IMR-90 (cell line): ENCODE results near the gene HYOU1. TPM values are rescaled to one million over a fixed set of nuclear protein-coding genes. Genes with fewer than 3 reads are reported as not detected.

ENCODE experiments used
- ATAC-seq: fragments of 200-7000 bp; cut with Tn5 transposase; 2 replicates; pipeline ENCODE4 v1.9.1; 2020; ENCODE audit warnings: low read depth, mild to moderate bottlenecking, moderate library complexity
- BruUV-seq: library from RNA; stranded (reverse); fragments of 400-500 nt; replicated peaks from 2 replicates; lab custom pipeline; 2021; lab: Mats Ljungman, UMichigan
- CTCF ChIA-PET: fragments of 300-600 bp; formaldehyde crosslinking; extraction: SDS; loops from one replicate; lab custom pipeline; 2021; ENCODE audit warnings: antibody characterized with exemption; lab: Yijun Ruan, JAX
- POLR2A ChIA-PET: fragments of 300-600 bp; sonication (Branson Sonifier 250); formaldehyde crosslinking; loops from one replicate; lab custom pipeline; 2022; ENCODE audit warnings: antibody characterized with exemption; ENCODE audit not compliant: unreplicated experiment; lab: Charles Lee
- DNase-seq: peaks from one replicate; pipeline ENCODE4 v3.0.0; 2013
- H2AFZ ChIP-seq: replicated peaks from 2 replicates; pipeline ENCODE3; 2013; ENCODE audit warnings: low read length, mild to moderate bottlenecking; ENCODE audit not compliant: poor library complexity
- H2AK5ac ChIP-seq: 2 replicates; pipeline ENCODE4 v1.6.1; 2013; ENCODE audit warnings: low read depth, low read length, inconsistent platforms
- H2AK9ac ChIP-seq: replicated peaks from 2 replicates; pipeline ENCODE3; 2013; ENCODE audit warnings: mild to moderate bottlenecking, low read depth, low read length, moderate library complexity; ENCODE audit not compliant: poor library complexity
- H2BK120ac ChIP-seq: 2 replicates; pipeline ENCODE4 v1.6.1; 2013; ENCODE audit warnings: low read depth, low read length, inconsistent platforms
- H2BK15ac ChIP-seq: 3 replicates; pipeline ENCODE4 v1.6.1; 2013; ENCODE audit warnings: low read depth, low read length, inconsistent platforms
- H2BK20ac ChIP-seq: 2 replicates; pipeline ENCODE4 v1.6.1; 2013; ENCODE audit warnings: low read depth, mild to moderate bottlenecking, inconsistent platforms, low read length, moderate library complexity
- H2BK5ac ChIP-seq: 2 replicates; pipeline ENCODE4 v1.6.1; 2013; ENCODE audit warnings: mild to moderate bottlenecking, low read depth, low read length, inconsistent platforms; ENCODE audit not compliant: poor library complexity, severe bottlenecking
- H3K14ac ChIP-seq: replicated peaks from 2 replicates; pipeline ENCODE4 v1.6.1; 2013; ENCODE audit warnings: low read depth, low read length, inconsistent platforms
- H3K18ac ChIP-seq: 2 replicates; pipeline ENCODE4 v1.6.1; 2013; ENCODE audit warnings: low read depth, low read length, control low read depth
- H3K23ac ChIP-seq: 2 replicates; pipeline ENCODE4 v1.6.1; 2013; ENCODE audit warnings: low read depth, low read length, inconsistent platforms
- H3K27ac ChIP-seq: 2 replicates; pipeline ENCODE4 v1.5.1; 2013; ENCODE audit warnings: mild to moderate bottlenecking, control low read depth, low read length; ENCODE audit not compliant: insufficient read depth
- H3K27me3 ChIP-seq: 2 replicates; pipeline ENCODE4 v1.6.1; 2013; ENCODE audit warnings: low read length; ENCODE audit not compliant: control insufficient read depth, insufficient read depth
- H3K36me3 ChIP-seq: 2 replicates; pipeline ENCODE4 v1.6.1; 2013; ENCODE audit warnings: low read length, mixed read lengths; ENCODE audit not compliant: control insufficient read depth, insufficient read depth
- H3K4ac ChIP-seq: 2 replicates; pipeline ENCODE4 v1.6.1; 2013; ENCODE audit warnings: low read depth, low read length, inconsistent platforms
- H3K4me1 ChIP-seq: 2 replicates; pipeline ENCODE4 v1.6.1; 2013; ENCODE audit warnings: low read length, mixed read lengths; ENCODE audit not compliant: control insufficient read depth, insufficient read depth
- H3K4me2 ChIP-seq: 2 replicates; pipeline ENCODE4 v1.6.1; 2013; ENCODE audit warnings: low read depth, mild to moderate bottlenecking, control low read depth, low read length, moderate library complexity
- H3K4me3 ChIP-seq: 2 replicates; pipeline ENCODE4 v1.5.1; 2013; ENCODE audit warnings: low read depth, mild to moderate bottlenecking, control low read depth, low read length, moderate library complexity; ENCODE audit not compliant: insufficient read depth
- H3K56ac ChIP-seq: 2 replicates; pipeline ENCODE4 v1.6.1; 2013; ENCODE audit warnings: low read length, inconsistent platforms; ENCODE audit not compliant: insufficient read depth; ENCODE audit errors: extremely low read depth
- H3K79me1 ChIP-seq, 2 experiments: 2 replicates each; pipeline ENCODE4 v1.6.1; 2013; ENCODE audit warnings: low read length in 2 of 2, inconsistent platforms in 1 of 2, low read depth in 1 of 2
- H3K9ac ChIP-seq: 2 replicates; pipeline ENCODE4 v1.6.1; 2013; ENCODE audit warnings: low read depth, low read length, control low read depth
- H3K9me1 ChIP-seq: 2 replicates; pipeline ENCODE4 v1.6.1; 2013; ENCODE audit warnings: low read length, inconsistent platforms; ENCODE audit not compliant: insufficient read depth
- H3K9me3 ChIP-seq: 2 replicates; pipeline ENCODE4 v1.6.1; 2013; ENCODE audit warnings: low read length; ENCODE audit not compliant: control insufficient read depth, insufficient read depth
- H4K20me1 ChIP-seq: 2 replicates; pipeline ENCODE4 v1.6.1; 2013; ENCODE audit warnings: low read length, inconsistent platforms; ENCODE audit not compliant: insufficient read depth
- H4K5ac ChIP-seq: 2 replicates; pipeline ENCODE4 v1.6.1; 2013; ENCODE audit warnings: mild to moderate bottlenecking, low read depth, low read length, control low read depth
- H4K8ac ChIP-seq, 2 experiments: 2 replicates each; pipeline ENCODE4 v1.6.1; 2013; ENCODE audit warnings: low read depth in 2 of 2, low read length in 2 of 2, control low read depth in 1 of 2, inconsistent platforms in 1 of 2
- H4K91ac ChIP-seq: 2 replicates; pipeline ENCODE4 v1.6.1; 2013; ENCODE audit warnings: low read depth, low read length, inconsistent platforms; ENCODE audit not compliant: insufficient read depth
- CEBPB ChIP-seq: IDR thresholded peaks from 2 replicates; pipeline ENCODE4 v1.6.1; 2012; ENCODE audit warnings: low read depth, low read length, improper control_type of control experiment
- ELK1 ChIP-seq: fragments of 150-350 bp; IDR thresholded peaks from 2 replicates; pipeline ENCODE4 v1.6.1; 2016; ENCODE audit warnings: low read depth, mild to moderate bottlenecking, low read length, moderate library complexity, borderline replicate concordance
- POLR2A ChIP-seq: IDR thresholded peaks from 2 replicates; pipeline ENCODE4 v1.6.1; 2012; ENCODE audit warnings: mild to moderate bottlenecking, low read depth, low read length
- RAD21 ChIP-seq: IDR thresholded peaks from 2 replicates; pipeline ENCODE4 v1.6.1; 2012; ENCODE audit warnings: low read length, improper control_type of control experiment
- USF2 ChIP-seq: fragments of 150-350 bp; IDR thresholded peaks from 2 replicates; pipeline ENCODE4 v1.6.1; 2017; ENCODE audit warnings: mild to moderate bottlenecking, antibody characterized with exemption, low read length, low read depth
- WGBS, 2 experiments: methylation state at CpG; one replicate each; pipeline versions ENCODE4 v1.1.5 to v1.1.7; 2013; ENCODE audit warnings: missing lambda C conversion rate in 2 of 2; ENCODE audit not compliant: insufficient read length in 1 of 2; ENCODE audit errors: extremely low coverage in 2 of 2; 5-methylcytosine and 5-hydroxymethylcytosine counted together
- dilution Hi-C: fragments of 300-500 bp; cut with HindIII; formaldehyde crosslinking; loops from one replicate; pipeline ENCODE4 v1.14.3; 2018; ENCODE audit warnings: low sequenced_read_pairs; ENCODE audit not compliant: unreplicated experiment
- in situ Hi-C: fragments of 300-500 bp; cut with MboI; formaldehyde crosslinking; loops from 3 replicates; pipeline ENCODE4 v1.14.3; 2019; ENCODE audit warnings: low sequenced_read_pairs, inconsistent platforms, mixed read lengths
- intact Hi-C: fragments of 100-400 bp; cut with micrococcal nuclease; formaldehyde crosslinking; loops from 2 replicates; pipeline ENCODE4 v1.10.0; 2022
- polyA plus RNA-seq, 3 experiments: library from polyadenylated mRNA; depleted of rRNA; stranded (reverse); fragments of >200 nt; gene quantifications; 2 replicates each; pipeline ENCODE4 v1.2.3, GENCODE V29; 2012; ENCODE audit warnings: low replicate concordance in 1 of 3
- total RNA-seq: library from RNA; depleted of rRNA; stranded (reverse); fragments of >200 nt; gene quantifications from 2 replicates; pipeline ENCODE4 v1.2.3, GENCODE V29; 2012

Gene HYOU1
- total and polyA plus RNA-seq, 2 of the 4 experiments (the other 2 are of a cell fraction): 117 to 181 TPM

GRCh38 chr11:119042927-119043326 is 14.1 kb downstream of the HYOU1 start:
- DNase-seq: no peak
- Histone ChIP-seq H3K36me3 (peaks cover 27% of the 10 kb centered on the region), H3K14ac (no peak overlapping the region), H3K9me1 (no peaks in the 10 kb centered on the region), H3K27ac (no peak overlapping the region), H3K9me3 (no peaks in the 10 kb centered on the region), H4K8ac (no peak overlapping the region), H2BK20ac (no peak overlapping the region), H3K9ac (no peak overlapping the region), H3K4me1 (no peaks in the 10 kb centered on the region), H2BK15ac (no peak overlapping the region), H3K4me3 (no peak overlapping the region), H3K23ac (no peak overlapping the region), H2AK9ac (no peak overlapping the region), H4K20me1 (no peaks in the 10 kb centered on the region; the same call in 1 of the 2 replicates), H2BK5ac (no peak overlapping the region), H2BK120ac (no peak overlapping the region), H4K91ac (no peak overlapping the region), H3K4ac (no peak overlapping the region), H3K27me3 (no peaks in the 10 kb centered on the region), H3K79me1 (no peaks in the 10 kb centered on the region), H2AK5ac (no peak overlapping the region), H2AFZ (no peak overlapping the region), H3K18ac (no peak overlapping the region), H3K56ac (no peak overlapping the region), H4K5ac (no peak overlapping the region), H3K4me2 (no peak overlapping the region)
- 100% methylated on average over 3 of the region's 9 CpGs; no CpG with 5 or more reads in 1 of the 2 experiments for WGBS, 2 experiments
- TF ChIP-seq RAD21 (no peak), CEBPB (no peak), POLR2A (no peak), ELK1 (no peak), USF2 (no peak)
- ChIA-PET CTCF (no interaction called here), POLR2A (no interaction called here)
- ATAC-seq: no peak
- dilution Hi-C loops: no loop called here
- intact Hi-C loops: no loop called here
- no TSS peak for BruUV-seq
- in situ Hi-C loops: no loop called here
